Gastrocnemius medialis (tissue), 4 donors: ENCODE measurements around the gene ZMYND8.

Source experiments
- POLR2A ChIP-seq, 2 donors: fragments of 450-650 bp; IDR thresholded peaks; one replicate each; pipeline ENCODE4 v1.6.1; 2017; ENCODE audit warnings: antibody characterized with exemption in 2 of 2, mild to moderate bottlenecking in 2 of 2, moderate library complexity in 2 of 2
- TF ChIP-seq, protein P1 (sequence below), 5 experiments: fragments of 450-650 bp in 3 of 5; fragments of 200-600 bp in 2 of 5; sonication (generic) in 2 of 5; IDR thresholded peaks in 4 of 5; conservative IDR thresholded peaks in 1 of 5; 1 replicate in 4 of 5; 2 replicates in 1 of 5; pipeline ENCODE4 v1.5.1; 2016 to 2019; ENCODE audit warnings: antibody characterized with exemption in 5 of 5, mild to moderate bottlenecking in 3 of 5, moderate library complexity in 3 of 5

GRCh38 chr20:47195573-47195972 lies 160.9 kb downstream of the ZMYND8 start:
- TF ChIP-seq, protein P1, sequence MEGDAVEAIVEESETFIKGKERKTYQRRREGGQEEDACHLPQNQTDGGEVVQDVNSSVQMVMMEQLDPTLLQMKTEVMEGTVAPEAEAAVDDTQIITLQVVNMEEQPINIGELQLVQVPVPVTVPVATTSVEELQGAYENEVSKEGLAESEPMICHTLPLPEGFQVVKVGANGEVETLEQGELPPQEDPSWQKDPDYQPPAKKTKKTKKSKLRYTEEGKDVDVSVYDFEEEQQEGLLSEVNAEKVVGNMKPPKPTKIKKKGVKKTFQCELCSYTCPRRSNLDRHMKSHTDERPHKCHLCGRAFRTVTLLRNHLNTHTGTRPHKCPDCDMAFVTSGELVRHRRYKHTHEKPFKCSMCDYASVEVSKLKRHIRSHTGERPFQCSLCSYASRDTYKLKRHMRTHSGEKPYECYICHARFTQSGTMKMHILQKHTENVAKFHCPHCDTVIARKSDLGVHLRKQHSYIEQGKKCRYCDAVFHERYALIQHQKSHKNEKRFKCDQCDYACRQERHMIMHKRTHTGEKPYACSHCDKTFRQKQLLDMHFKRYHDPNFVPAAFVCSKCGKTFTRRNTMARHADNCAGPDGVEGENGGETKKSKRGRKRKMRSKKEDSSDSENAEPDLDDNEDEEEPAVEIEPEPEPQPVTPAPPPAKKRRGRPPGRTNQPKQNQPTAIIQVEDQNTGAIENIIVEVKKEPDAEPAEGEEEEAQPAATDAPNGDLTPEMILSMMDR (IDR thresholded peaks at IDR 0.05 in 4 of 5, conservative IDR thresholded peaks at IDR 0.05 in 1 of 5) = no peak
- TF ChIP-seq POLR2A (IDR thresholded peaks at IDR 0.05) = no peak
